HepG2 (cell line): ENCODE measurements around the gene CACNA1I. TPM values are rescaled to one million over a fixed set of nuclear protein-coding genes. Genes with fewer than 3 reads are reported as not detected.

Experiments
- ATAC-seq: fragments of 200-7000 bp; cut with Tn5 transposase; 3 replicates; pipeline ENCODE4 v1.9.1; 2020; ENCODE audit warnings: mild to moderate bottlenecking, moderate library complexity
- BruUV-seq: library from RNA; stranded (reverse); fragments of 400-500 nt; replicated peaks from 2 replicates; lab custom pipeline; 2021; lab: Mats Ljungman, UMichigan
- CTCF ChIA-PET: fragments of 300-600 bp; formaldehyde crosslinking; extraction: SDS; loops from one replicate; lab custom pipeline; 2021; ENCODE audit warnings: low total read pairs, inconsistent platforms, low intra/inter-chr PET ratio; lab: Yijun Ruan, JAX
- POLR2A ChIA-PET: fragments of 350-600 bp; sonication (Branson Sonifier 250); formaldehyde crosslinking; loops from one replicate; lab custom pipeline; 2020; ENCODE audit warnings: antibody characterized with exemption, inconsistent platforms; lab: Yijun Ruan, JAX
- DNase-seq: peaks from one replicate; pipeline ENCODE4 v3.0.0-alpha.2; 2015; ENCODE audit warnings: low spot score
- FAIRE-seq: peaks from 3 replicates; lab custom pipeline; 2011; peaks lifted over from hg19 to GRCh38; lab: Jason Lieb, UNC
- H2AFZ ChIP-seq: one replicate; pipeline ENCODE4 v1.6.1; 2011; ENCODE audit warnings: low read length, inconsistent platforms
- H3K27ac ChIP-seq: fragments of 300-600 bp; 3 replicates; pipeline ENCODE4 v1.8.0; 2011; ENCODE audit warnings: mixed run types, mild to moderate bottlenecking, mixed read lengths, low read length, inconsistent platforms; ENCODE audit not compliant: insufficient read depth; ENCODE audit errors: extremely low read length
- H3K27me3 ChIP-seq, 2 experiments: fragments of 200-600 bp in 1 of 2; 2 replicates in 1 of 2; 3 replicates in 1 of 2; pipeline versions ENCODE4 v1.6.0 to v1.8.0; 2011; ENCODE audit warnings: low read length in 2 of 2, mild to moderate bottlenecking in 2 of 2, moderate library complexity in 2 of 2, inconsistent platforms in 1 of 2; ENCODE audit not compliant: insufficient read depth in 2 of 2, control insufficient read depth in 1 of 2
- H3K36me3 ChIP-seq, 2 experiments: fragments of 200-600 bp in 1 of 2; replicated peaks in 1 of 2; 2 replicates in 1 of 2; 3 replicates in 1 of 2; pipeline versions ENCODE4 v1.5.1 to v1.8.0; 2011; ENCODE audit warnings: low read length in 2 of 2, inconsistent platforms in 1 of 2; ENCODE audit not compliant: insufficient read depth in 2 of 2, control insufficient read depth in 1 of 2
- H3K4me1 ChIP-seq: 2 replicates; pipeline ENCODE4 v1.5.1; 2012; ENCODE audit warnings: low read length, inconsistent platforms; ENCODE audit not compliant: insufficient read depth
- H3K4me2 ChIP-seq: 2 replicates; pipeline ENCODE4 v1.6.0; 2011; ENCODE audit warnings: low read depth, low read length, inconsistent platforms
- H3K4me3 ChIP-seq, 3 experiments: fragments of 200-600 bp in 1 of 3; sonication (generic), shearing (Covaris generic) in 1 of 3; replicated peaks in 1 of 3; 2 replicates each; pipeline ENCODE4 v1.5.1; 2011 to 2016; ENCODE audit warnings: low read length in 3 of 3, inconsistent platforms in 2 of 3, low read depth in 2 of 3, mild to moderate bottlenecking in 2 of 3, control low read depth in 1 of 3, mixed read lengths in 1 of 3; ENCODE audit not compliant: insufficient read depth in 1 of 3
- H3K79me2 ChIP-seq: one replicate; pipeline ENCODE4 v1.6.1; 2011; ENCODE audit warnings: low read length, inconsistent platforms; ENCODE audit not compliant: insufficient read depth
- H3K9ac ChIP-seq: 2 replicates; pipeline ENCODE4 v1.6.0; 2011; ENCODE audit warnings: mild to moderate bottlenecking, low read depth, low read length, inconsistent platforms; ENCODE audit not compliant: insufficient read depth
- H3K9me3 ChIP-seq: 2 replicates; pipeline ENCODE4 v1.5.1; 2012; ENCODE audit warnings: mild to moderate bottlenecking, low read length
- H4K20me1 ChIP-seq: 2 replicates; pipeline ENCODE4 v1.6.0; 2011; ENCODE audit warnings: inconsistent platforms, mild to moderate bottlenecking, low read length, moderate library complexity; ENCODE audit not compliant: insufficient read depth
- MAF1 ChIP-seq: sonication (generic); formaldehyde crosslinking; IDR thresholded peaks from 2 replicates; pipeline ENCODE4 v1.5.0; 2020; ENCODE audit warnings: missing genetic modification reagents, borderline replicate concordance
- MAX ChIP-seq: IDR thresholded peaks from 2 replicates; pipeline ENCODE4 v1.6.1; 2012; ENCODE audit warnings: inconsistent platforms
- MYC ChIP-seq: sonication (generic); formaldehyde crosslinking; IDR thresholded peaks from 2 replicates; pipeline ENCODE4 v1.9.0; 2021; ENCODE audit warnings: missing genetic modification reagents, borderline replicate concordance
- SRSF4 ChIP-seq: fragments of 200-400 bp; formaldehyde crosslinking; IDR thresholded peaks from one replicate; pipeline ENCODE4 v1.6.1; 2018; ENCODE audit warnings: mild to moderate bottlenecking, low read depth, low read length, moderate library complexity; ENCODE audit not compliant: poor library complexity, severe bottlenecking
- ZNF615 ChIP-seq: sonication (generic); formaldehyde crosslinking; IDR thresholded peaks from 2 replicates; pipeline ENCODE4 v1.5.0; 2020; ENCODE audit warnings: mild to moderate bottlenecking, missing genetic modification reagents, borderline replicate concordance
- ZNF761 ChIP-seq: sonication (generic); formaldehyde crosslinking; conservative IDR thresholded peaks from 2 replicates; pipeline ENCODE4 v1.4.0; 2020; ENCODE audit warnings: mild to moderate bottlenecking, missing genetic modification reagents
- ZNF782 ChIP-seq: sonication (generic); formaldehyde crosslinking; IDR thresholded peaks from 2 replicates; pipeline ENCODE4 v1.4.0; 2020; ENCODE audit warnings: missing genetic modification reagents, mild to moderate bottlenecking, borderline replicate concordance
- WGBS: methylation state at CpG from one replicate; pipeline ENCODE4 v1.1.6; 2017; ENCODE audit warnings: low lambda C conversion rate; 5-methylcytosine and 5-hydroxymethylcytosine counted together
- in situ Hi-C: cut with HindIII; loops from 2 replicates; pipeline ENCODE4 v1.10.0; 2017; ENCODE audit warnings: low pct_unique_long_range_greater_than_20kb; ENCODE audit not compliant: extremely low pct_ligation_motif_present
- intact Hi-C: fragments of 100-400 bp; cut with micrococcal nuclease; formaldehyde crosslinking; loops from one replicate; pipeline ENCODE4 v1.10.0; 2022; ENCODE audit not compliant: unreplicated experiment
- polyA plus RNA-seq, 8 experiments: library from polyadenylated mRNA; depleted of rRNA in 3 of 8; stranded (reverse) in 7 of 8; unstranded in 1 of 8; fragments of >200 nt; fragmentation: Illumina TruSeq in 4 of 8; extraction: Trizol in 4 of 8; gene quantifications; 2 replicates each; pipeline versions ENCODE4 v1.2.1 to v1.2.3, GENCODE V29; 2011 to 2016; ENCODE audit warnings: low read depth in 4 of 8, missing spikeins in 1 of 8, mixed read lengths in 1 of 8; ENCODE audit not compliant: insufficient read depth in 1 of 8
- total RNA-seq, 5 experiments: library from RNA; depleted of rRNA; stranded (reverse); fragments of >200 nt; fragmentation: Illumina TruSeq; extraction: Trizol; gene quantifications; 2 replicates each; pipeline ENCODE4 v1.2.3, GENCODE V29; 2016; ENCODE audit warnings: low read depth in 1 of 5
- TF ChIP-seq, protein P1 (sequence below): sonication (generic); formaldehyde crosslinking; IDR thresholded peaks from 2 replicates; pipeline ENCODE4 v1.4.0; 2020; ENCODE audit warnings: mild to moderate bottlenecking, missing genetic modification reagents, borderline replicate concordance

The CACNA1I gene
- total and polyA plus RNA-seq, 2 of the 13 experiments (the other 11 are each of a cell fraction or from before 2014, with no cell fraction given): not detected

GRCh38 chr22:39653787-39654077 is 83.2 kb downstream of the CACNA1I start:
- FAIRE-seq: no peak
- BruUV-seq: no TSS peak
- no peak overlapping the region for H3K4me2 ChIP-seq
- no peak overlapping the region for H3K4me3 ChIP-seq
- CTCF ChIA-PET: no interaction called here
- H3K9ac ChIP-seq: no peak overlapping the region
- in situ Hi-C loops: no loop called here
- no peak for DNase-seq
- H2AFZ ChIP-seq: no peak overlapping the region
- 0% methylated on average over 1 of the region's 3 CpGs for whole genome bisulfite sequencing
- no peaks in the 10 kb centered on the region for H4K20me1 ChIP-seq
- H3K4me1 ChIP-seq: no peaks in the 10 kb centered on the region
- intact Hi-C loops: no loop called here
- no peaks in the 10 kb centered on the region for H3K9me3 ChIP-seq
- H3K36me3 ChIP-seq: no peaks in the 10 kb centered on the region
- POLR2A ChIA-PET: no interaction called here
- ATAC-seq: no peak
- TF ChIP-seq SRSF4: no peak
- TF ChIP-seq ZNF761 (CRISPR knock-in tag): no peak
- TF ChIP-seq ZNF615: no peak
- TF ChIP-seq MAF1: no peak
- TF ChIP-seq ZNF782: no peak
- TF ChIP-seq MYC (CRISPR knock-in tag): no peak
- TF ChIP-seq MAX: no peak
- TF ChIP-seq, protein P1, sequence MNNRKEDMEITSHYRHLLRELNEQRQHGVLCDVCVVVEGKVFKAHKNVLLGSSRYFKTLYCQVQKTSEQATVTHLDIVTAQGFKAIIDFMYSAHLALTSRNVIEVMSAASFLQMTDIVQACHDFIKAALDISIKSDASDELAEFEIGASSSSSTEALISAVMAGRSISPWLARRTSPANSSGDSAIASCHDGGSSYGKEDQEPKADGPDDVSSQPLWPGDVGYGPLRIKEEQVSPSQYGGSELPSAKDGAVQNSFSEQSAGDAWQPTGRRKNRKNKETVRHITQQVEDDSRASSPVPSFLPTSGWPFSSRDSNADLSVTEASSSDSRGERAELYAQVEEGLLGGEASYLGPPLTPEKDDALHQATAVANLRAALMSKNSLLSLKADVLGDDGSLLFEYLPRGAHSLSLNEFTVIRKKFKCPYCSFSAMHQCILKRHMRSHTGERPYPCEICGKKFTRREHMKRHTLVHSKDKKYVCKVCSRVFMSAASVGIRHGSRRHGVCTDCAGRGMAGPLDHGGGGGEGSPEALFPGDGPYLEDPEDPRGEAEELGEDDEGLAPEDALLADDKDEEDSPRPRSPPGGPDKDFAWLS: no peak
- H3K79me2 ChIP-seq: no peaks in the 10 kb centered on the region
- no peak overlapping the region for H3K27ac ChIP-seq
- H3K27me3 ChIP-seq: peaks cover 6 to 44% of the 10 kb centered on the region in 2 experiments
